NCI-H460 (cell line): ENCODE measurements around the gene KHDRBS2. TPM values are rescaled to one million over a fixed set of nuclear protein-coding genes. Genes with fewer than 3 reads are reported as not detected.
A peak's percentile ranks its signal among the peaks of the same experiment; 100 is the strongest.

Source experiments
- DNase-seq: peaks from one replicate; pipeline ENCODE4 v3.0.0-alpha.2; 2016; ENCODE audit warnings: low read depth; ENCODE audit errors: extremely low read depth
- total RNA-seq: library from RNA; depleted of rRNA; stranded (reverse); fragments of >200 nt; shearing (Covaris generic); gene quantifications from 2 replicates; pipeline ENCODE4 v1.2.3, GENCODE V29; 2014

The KHDRBS2 gene
- total RNA-seq, 1 experiment from 2014 or later = not detected

- DNase-seq = no peak
Observed at GRCh38 chr6:62192593-62192992, 93.4 kb downstream of the KHDRBS2 start.

- no peak for DNase-seq
Observed at GRCh38 chr6:62175195-62175594, 110.8 kb downstream of the KHDRBS2 start.

DNA sequence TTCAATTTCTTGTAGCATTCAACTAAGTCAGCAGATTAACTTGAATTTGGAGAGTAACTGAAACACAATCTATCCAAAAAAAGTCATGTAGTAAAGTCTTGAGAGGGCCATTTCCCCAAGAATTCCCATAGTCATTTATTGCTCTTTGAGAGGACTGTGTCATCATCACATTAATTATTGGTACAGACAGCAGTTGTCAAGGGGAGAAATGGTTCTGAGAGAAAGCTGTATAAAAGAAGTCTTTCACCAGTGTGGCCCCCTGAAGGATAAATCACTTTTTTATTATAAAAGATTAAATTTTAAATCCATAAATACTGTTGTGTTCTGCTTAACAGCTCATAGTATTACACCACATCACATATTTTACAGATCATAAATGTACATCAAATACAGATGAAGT, 111.5 kb downstream of the KHDRBS2 start:
- no peak for DNase-seq

GRCh38 chr6:62167736-62168135, 118.3 kb downstream of the KHDRBS2 start:
- no peak for DNase-seq

GRCh38 chr6:62162858-62163257, 123.2 kb downstream of the KHDRBS2 start:
- DNase-seq = no peak

DNA sequence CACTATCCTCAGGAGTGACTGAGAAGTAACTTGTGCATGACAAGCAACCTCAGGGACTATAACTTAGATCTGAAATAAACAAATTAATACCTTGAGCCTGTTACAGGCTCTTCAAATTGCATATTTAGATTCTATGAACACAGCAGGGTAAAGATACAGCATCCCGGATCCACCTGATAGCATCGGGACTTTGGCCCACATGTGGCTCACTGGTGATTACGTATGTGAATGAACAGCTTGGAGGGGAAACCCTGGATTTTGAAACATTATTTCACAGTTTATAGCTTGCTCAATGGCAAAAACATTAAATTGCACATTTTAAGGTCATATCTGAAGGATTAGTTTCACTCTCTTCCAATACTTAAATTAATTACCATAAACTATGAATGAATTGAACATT, 133.2 kb downstream of the KHDRBS2 start:
- DNase-seq = no peak

GRCh38 chr6:62150048-62150663, 135.9 kb downstream of the KHDRBS2 start:
- peak; percentile 23 for DNase-seq

GRCh38 chr6:62146954-62147853, 138.8 kb downstream of the KHDRBS2 start:
- DNase-seq = no peak

- DNase-seq = no peak
Observed at GRCh38 chr6:62129127-62129526, 156.9 kb downstream of the KHDRBS2 start.

DNA sequence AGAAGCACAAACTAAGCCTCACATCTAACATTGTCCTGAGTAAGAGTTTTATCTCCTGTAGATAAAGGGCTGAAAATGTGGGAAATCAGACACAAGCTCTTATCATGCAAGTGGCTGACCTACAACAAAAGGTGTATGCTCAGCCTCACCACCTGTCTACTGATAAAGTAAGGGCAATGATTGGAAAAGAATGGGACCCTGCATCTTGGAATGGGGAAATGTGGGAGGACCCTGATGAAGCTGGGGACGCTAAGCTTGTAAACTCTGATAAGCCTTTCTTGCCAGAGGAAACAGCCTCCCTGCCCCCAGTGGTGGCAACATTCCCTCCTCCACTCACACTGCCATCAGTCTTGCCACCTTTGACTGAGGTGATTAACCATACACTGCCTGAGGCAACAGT, 166.6 kb downstream of the KHDRBS2 start:
- DNase-seq = no peak

GRCh38 chr6:62103186-62103859, 182.7 kb downstream of the KHDRBS2 start:
- no peak for DNase-seq

DNA sequence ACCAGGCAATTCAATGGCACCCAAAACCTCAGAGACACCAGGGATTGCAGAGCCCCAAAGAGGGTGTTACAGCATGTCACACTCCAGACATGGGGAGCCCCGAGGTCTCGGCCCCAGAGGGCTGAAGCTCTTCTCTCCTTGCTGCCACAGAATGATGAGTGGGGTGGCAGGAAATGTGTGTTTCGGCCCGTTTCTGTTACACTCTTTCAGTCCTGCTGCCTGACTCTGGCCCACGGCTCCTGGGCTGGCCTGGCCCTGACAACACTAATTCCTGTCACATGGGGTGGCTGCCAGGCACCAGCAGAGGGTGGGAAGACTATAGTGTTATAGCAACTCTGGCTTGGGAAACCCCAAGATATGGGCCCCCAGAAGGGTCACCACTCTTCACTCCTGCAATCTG, 183.6 kb downstream of the KHDRBS2 start:
- no peak for DNase-seq

DNA sequence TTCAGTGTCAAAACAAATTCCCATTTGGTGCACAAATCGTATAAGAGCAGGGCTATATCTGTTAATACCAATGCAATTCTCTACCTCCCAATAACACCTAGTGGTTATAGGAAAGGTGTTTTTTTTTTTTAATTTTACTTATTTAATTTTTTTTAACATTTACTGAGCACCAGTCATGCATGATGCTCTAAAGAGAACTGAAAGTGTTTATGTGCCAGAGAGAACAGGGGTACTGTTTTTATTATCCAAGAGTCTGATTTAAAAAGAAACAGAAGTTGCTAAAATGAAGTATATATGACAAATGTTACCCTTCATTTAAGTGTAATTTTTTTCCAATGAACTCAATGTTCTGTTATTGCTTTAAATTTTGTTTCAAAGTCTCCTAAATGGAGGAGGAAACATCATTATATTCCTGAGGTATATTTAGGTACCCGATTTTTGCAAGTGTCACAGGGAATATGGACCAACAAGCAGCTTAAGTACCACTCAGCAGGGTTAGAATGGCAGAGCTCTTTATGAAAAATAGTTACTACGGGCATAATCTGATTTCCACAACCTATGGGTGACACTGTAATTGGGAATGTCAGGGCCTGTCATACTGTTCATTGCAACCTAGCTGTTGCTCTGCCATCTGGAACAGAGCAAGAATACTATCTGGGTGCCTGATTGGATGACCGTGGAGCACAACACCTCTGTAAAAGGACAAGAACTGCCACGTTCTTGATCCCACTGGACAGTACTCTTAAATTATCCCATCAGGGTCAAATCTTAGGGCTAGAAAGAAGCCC, 195.4 kb downstream of the KHDRBS2 start:
- no peak for DNase-seq

DNA sequence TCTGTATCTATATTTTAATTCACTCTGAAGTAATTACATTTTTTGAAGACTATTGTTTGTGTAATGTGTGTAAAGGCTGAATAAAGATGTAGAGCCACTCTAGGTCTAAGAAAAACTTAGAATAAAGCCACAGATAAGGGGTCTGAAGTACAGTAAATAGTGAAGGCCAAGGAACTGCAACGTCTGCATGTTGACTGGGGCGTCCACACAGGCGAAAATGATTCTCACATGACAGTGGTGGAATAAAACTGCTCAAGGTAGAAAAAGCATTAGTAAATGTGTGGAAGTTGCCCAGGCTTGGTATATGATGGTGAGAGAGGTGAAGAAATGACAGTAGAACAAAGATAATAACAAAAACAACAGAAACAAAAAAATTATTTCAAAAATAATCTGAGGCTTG, 196.2 kb downstream of the KHDRBS2 start:
- DNase-seq = no peak

GRCh38 chr6:62086047-62086446, 200.0 kb downstream of the KHDRBS2 start:
- DNase-seq = no peak

- DNase-seq = no peak
Observed at GRCh38 chr6:62075869-62076268, 210.2 kb downstream of the KHDRBS2 start.

GRCh38 chr6:62059901-62060300, 226.1 kb downstream of the KHDRBS2 start:
- no peak for DNase-seq

GRCh38 chr6:62057300-62057699, 228.7 kb downstream of the KHDRBS2 start:
- no peak for DNase-seq

DNA sequence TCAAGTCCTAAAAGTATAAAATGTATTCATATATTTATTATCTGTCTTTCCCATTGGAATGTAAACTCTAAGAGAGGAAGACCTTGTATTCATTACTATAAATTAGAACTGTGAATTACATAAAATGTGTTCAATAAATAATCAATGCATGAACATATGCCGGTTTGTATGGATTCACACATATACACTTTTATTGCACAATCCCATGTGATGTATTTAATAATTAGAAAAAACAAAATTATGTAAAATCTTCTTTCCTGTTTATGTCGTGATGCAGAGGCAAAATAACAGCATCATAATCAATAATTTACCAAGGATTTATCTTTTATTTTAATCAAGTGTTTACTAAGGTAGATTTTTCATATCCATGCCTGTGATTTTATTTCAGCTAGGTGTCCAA, 240.5 kb downstream of the KHDRBS2 start:
- DNase-seq = no peak

DNA sequence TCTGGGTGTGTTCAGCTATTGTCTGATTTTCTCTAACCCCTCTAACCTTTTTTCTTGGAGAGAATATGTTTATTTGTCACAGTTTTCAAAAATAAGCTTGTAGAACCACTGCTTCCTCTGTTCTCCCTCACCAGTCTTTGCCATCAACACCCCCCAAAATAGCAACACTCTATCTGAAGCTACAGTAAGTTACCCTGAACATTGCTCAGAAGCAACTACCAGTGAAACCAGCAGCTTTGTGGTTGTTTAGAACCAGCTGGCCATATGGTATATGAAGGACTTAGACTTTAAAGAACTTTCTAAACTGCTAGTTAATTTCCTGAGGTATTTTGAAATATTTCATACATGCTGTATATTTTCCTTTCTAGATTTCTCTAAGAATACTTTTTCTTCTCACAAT, 242.9 kb downstream of the KHDRBS2 start:
- no peak for DNase-seq

DNA sequence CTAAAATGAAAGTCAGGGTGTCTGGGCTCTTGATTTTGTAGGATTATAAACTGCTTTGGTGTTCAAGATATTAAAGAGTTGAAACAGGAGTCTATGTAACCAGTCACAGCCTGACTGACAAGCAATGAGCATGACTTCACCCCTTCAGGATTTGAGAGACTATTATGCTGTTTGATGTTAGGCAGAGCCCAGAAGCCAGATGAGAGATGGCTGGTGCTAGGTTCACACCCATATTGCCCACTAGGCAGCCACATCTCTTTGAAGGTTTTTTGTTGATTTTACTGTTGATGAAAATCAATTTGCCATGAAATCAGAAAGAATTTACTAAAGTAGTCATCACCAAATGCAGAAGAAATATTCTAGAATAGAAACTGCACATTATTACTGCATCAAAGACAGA, 243.6 kb downstream of the KHDRBS2 start:
- DNase-seq = no peak
